Activated CD4-positive, alpha-beta T cell treated with anti-CD3 and anti-CD28 coated beads, Interleukin-2, Interleukin-6, amounts not matched to agents 100 ng/mL and 50 ng/mL, durations not matched to agents 16 hours and 8 hours (primary cell): ENCODE measurements around the gene NBAS.

Experiments
- DNase-seq: peaks from one replicate; pipeline ENCODE4 v3.0.0-alpha.2; 2020

NBAS gene

DNA sequence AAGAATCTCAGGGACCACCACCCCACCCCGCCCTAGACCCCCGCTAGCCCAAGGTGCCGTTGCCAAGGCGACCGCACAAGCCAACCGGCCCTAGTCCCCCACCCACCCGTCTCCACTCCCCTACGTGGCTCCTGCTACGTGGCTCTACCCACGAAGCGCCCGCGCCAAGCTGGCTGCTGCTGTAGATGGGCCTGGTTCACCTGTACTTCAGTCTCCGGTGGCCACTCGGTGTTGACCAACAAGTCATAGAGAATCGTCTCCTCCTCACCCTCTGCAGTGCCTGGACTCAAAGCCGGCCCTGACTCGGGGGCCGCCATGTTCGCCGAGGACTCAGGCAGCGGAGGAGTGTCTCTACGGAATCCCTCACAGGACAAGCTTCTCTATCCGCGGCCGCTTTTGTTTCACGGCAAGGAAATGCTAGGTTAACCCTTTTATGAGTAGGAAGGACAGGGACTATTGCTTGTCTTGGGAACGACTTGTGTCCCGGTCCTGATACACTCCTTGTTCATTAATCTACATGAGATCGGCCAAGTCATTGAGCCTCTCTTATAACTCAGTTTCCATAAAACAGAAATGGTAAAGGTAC lies at the start of gene NBAS:
NBAS (minus strand) TSS at position 347 of the 586 bp plus-strand sequence; CDS start at position 317, 30 bp downstream.
- peak; percentile 89 for DNase-seq

DNA sequence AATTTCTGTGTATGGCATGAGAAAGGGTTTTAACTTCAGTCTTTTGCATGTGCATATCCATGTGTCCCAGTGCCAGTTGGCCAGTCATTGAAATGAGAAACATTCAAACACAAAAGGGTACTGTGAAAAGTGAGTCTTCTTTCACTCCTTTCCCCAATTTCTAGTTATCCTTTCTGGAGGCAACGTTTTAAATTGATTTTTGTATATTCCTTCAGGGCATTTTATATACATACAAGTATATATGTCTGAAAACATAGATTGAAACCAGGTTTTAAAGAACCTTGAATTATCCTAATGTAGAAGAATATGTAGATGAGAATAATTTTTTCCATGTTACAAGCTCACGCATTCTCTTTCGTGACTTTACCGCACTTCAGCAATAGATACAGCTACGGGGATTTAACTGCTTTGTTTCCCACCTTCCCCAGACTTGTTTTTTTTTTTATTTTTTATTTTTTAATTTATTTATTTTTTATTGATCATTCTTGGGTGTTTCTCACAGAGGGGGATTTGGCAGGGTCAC lies 49.4 kb upstream of the NBAS start:
- no peak for DNase-seq

DNA sequence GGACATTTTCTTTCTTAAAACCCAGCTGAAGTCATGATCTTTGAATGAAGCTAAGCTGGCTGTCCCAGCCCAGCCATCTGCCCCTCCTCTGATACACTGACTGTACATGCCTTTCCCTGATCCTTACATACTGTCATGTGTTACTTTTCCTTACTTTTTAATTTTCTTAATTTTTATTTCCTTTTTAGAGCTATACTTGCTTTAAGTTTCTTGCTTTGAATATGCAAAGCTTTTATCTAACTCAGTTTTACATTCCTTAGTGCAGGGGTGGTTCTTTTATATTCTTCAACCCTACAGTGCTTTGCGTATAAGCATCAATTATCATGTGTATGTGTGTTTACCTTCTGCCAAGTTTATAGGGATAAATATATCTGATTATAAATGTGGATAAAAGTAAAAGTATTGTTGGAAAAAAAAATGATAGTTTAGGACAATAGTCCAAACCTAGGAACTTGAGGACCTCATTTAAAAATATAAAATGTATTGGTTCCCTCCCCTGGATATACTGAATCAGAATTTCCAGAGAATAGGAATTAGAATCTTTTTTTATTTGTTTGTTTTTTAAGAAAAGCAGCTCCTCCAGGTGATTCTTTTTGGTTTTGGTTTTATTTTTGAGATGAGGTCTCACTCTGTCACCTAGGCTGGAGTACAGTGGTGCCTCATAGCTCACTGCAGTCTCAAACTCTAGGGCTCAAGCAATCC lies 48.4 kb upstream of the NBAS start:
- DNase-seq, result no peak

DNA sequence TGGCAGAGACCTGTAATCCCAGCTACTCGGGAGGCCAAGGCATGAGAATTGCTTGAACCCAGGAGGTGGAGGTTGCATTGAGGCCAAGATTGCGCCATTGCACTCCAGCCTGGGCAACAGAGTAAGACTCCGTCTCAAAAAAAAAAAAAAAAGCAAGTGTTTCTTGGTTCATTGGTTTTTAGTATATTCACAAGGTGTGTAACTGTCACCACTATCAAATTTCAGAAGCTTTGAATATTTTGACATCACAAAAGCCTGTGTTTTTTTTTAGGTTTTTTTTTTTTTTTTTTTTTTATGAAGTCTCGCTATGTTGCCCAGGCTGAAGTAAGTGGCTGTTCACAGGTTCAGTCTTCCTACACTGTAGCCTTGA lies 47.2 kb upstream of the NBAS start:
- no peak for DNase-seq

DNA sequence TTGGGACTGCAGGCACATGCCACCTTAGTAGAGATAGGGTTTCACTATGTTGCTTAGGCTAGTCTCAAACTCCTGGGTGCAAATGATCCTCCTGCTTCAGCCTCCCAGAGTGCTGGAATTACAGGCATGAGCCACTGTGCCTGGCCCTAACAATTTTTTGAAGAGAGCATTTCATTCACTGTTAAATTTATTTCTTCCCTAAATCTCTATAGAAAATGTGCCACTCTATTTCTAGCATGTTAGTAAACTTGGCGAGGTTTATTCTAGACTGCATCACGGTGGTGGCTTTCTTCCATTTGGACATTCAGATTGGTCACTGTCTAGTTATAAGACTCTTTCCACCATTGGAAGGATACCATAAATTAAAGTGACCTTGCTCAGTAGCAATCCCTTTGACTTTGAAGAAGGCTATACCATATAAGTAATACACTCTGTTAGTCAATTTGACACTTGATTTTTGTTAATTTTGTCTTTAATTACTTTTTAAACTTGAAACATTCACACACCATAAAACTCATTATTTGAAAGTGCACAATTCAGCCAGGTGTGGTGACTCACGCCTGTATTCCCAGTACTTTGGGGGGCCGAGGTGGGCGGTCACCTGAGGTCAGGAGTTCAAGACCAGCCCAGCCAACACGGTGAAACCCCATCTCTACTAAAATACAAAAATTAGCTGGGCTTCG lies 46.7 kb upstream of the NBAS start:
- DNase-seq, result no peak

DNA sequence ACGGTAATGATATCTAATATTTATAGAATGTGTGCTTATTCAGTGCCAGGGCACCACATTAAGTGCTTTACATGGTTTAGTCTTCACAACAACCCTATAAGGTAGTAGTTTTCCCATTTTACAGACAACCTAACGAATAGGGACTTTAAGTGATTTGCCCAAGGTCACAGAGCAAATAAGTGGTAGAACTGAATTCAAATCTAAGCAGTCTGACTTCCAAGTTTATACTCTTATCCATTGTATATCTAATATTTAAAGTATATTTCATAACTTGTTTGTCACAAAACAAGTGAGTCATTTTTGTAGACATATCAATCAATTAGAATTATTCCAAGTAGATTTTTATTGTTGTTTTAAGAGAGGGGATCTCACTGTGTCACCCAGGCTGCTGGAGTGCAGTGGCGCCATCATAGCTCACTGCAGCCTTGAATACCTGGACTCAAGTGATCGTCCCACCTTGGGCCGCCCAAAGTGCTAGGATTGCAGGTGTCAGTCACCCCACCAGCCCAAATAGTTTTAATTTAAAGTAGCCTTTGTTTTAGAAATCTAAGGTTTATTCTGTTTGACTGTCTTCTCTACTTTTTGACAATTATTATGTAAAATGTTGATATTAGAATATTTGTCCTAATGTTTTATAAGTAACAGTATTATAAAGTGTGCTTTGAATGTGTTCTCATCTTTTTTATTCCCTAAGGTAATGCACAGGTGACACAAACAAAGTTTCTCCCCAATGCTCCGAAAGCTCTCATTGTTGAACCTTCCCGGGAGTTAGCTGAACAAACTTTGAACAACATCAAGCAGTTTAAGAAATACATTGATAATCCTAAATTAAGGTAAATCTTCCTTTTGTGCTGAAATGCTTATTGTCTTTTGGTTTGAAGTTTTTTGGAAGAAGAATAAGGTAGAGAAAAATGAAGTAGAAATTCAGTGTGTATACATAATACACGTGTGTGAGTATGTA lies 45.6 kb upstream of the NBAS start:
- DNase-seq, result no peak

DNA sequence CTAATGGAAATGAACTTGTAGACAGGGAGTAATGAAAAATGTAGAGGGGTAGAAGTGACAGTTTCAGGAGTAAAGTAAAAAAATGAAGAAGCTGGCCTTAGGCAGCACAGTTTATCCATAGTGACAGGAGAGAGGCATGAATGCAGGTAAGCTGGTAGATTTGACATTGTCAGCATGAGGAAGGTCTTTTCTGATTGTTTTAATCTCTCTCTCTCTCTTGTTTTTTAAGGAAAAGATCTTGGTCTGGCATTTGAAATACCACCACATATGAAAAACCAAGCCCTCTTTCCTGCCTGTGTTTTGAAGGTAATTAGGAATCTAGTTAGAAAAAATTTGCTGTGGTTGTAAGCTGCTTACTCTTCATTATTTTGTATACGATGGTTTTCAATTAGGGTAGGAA lies 44.6 kb upstream of the NBAS start:
- no peak for DNase-seq

GRCh38 chr2:15603948-15604347 lies 42.8 kb upstream of the NBAS start:
- DNase-seq, result no peak

DNA sequence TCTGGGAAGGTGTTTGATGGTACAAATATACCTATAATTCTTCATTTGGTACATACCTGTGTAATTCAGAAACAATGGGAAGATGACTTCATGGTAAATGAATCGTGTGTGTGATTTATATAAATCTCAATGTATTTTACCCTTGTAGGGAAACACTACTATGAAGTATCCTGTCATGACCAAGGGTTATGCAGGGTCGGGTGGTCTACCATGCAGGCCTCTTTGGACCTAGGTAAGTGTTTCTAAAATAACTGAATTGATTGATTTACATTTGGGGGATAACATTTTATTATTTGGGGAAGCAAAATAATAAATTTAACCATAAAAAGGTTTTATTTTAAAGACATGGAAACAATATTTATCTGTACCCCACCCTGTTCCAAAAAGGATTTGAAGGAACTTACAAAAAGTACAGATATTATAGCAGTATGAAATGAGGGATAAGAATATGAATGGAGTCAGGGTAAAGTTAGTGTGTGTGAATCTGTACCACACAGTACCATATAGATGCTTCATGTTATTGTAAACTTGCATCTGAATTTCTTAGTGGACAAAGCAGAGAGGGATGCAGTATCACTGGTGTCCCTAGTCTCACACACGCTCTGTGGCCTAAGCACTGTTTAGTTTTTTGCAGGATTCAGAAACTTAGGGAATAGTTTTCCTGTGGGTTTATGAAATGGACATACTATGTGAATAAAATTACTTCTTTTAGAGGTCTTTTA lies 42.1 kb upstream of the NBAS start:
- DNase-seq, result no peak

GRCh38 chr2:15602393-15602792 lies 41.3 kb upstream of the NBAS start:
- no peak for DNase-seq

DNA sequence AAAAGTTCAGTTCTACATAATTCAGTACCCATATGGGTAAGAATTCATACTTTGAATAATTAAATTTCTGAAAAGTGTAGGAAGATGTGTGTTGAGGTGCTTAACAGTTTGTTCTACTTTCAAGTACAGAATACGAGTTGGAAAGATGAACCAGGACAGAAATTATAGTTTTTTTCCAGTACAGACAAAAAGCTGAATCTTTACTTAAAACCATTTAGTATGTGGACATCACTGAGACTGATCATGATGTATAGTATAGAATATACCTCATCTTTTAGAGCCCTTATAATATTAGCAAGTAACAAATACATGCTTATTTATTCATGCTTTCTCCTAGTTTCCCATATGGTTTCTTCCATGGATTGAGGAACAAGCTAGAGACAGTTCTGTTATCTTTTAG lies 40.5 kb upstream of the NBAS start:
- DNase-seq, result no peak

- no peak for DNase-seq
Observed at GRCh38 chr2:15599994-15600393, 38.9 kb upstream of the NBAS start.

DNA sequence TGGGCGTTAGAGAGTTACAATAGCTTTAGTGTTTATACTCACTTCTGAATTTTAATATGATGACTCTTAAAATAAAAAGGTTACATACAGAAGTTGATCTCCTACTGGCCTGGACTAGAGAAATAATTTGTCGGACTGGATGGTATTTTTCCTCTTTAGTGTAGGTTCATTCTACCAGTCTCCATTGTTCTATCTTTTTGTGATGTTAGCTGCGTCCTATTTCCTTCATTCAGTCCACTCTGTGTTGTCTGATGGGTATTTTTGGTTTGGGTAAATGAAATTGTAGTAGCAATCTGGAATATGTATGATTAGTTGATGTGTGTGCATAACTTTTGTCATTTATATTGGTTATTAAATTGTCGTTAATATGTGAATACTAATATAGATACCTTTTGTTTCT lies 35.8 kb upstream of the NBAS start:
- no peak for DNase-seq

- no peak for DNase-seq
Observed at GRCh38 chr2:15596350-15596749, 35.2 kb upstream of the NBAS start.

GRCh38 chr2:15595936-15596335 lies 34.8 kb upstream of the NBAS start:
- no peak for DNase-seq

DNA sequence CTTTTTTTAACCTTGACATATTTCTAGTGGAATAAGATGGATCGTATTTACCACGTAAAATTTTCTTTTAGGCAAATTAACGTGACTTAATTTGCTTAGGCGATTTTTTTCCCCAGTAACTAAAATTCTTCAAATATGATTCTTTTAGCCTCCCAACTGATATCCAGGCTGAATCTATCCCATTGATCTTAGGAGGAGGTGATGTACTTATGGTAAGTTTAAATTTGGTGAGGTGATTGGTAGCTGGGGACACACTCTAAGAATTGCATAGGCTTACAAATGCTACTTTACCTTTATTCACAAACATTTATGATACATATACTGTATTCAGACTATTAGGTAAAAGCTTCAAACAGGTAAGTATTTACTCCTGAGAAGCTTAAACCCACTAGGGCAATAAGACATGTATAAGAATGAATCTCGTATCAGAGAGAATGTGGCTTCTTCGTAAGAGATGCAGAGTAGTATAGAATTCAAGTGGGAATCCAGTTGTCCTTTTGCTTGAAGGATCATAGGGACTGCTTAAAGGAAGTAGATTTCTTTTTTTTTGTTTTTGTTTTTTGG lies 34.3 kb upstream of the NBAS start:
- DNase-seq, result no peak

GRCh38 chr2:15594291-15595256 lies 33.4 kb upstream of the NBAS start:
- no peak for DNase-seq

GRCh38 chr2:15593327-15593705 lies 32.2 kb upstream of the NBAS start:
- DNase-seq, result no peak

DNA sequence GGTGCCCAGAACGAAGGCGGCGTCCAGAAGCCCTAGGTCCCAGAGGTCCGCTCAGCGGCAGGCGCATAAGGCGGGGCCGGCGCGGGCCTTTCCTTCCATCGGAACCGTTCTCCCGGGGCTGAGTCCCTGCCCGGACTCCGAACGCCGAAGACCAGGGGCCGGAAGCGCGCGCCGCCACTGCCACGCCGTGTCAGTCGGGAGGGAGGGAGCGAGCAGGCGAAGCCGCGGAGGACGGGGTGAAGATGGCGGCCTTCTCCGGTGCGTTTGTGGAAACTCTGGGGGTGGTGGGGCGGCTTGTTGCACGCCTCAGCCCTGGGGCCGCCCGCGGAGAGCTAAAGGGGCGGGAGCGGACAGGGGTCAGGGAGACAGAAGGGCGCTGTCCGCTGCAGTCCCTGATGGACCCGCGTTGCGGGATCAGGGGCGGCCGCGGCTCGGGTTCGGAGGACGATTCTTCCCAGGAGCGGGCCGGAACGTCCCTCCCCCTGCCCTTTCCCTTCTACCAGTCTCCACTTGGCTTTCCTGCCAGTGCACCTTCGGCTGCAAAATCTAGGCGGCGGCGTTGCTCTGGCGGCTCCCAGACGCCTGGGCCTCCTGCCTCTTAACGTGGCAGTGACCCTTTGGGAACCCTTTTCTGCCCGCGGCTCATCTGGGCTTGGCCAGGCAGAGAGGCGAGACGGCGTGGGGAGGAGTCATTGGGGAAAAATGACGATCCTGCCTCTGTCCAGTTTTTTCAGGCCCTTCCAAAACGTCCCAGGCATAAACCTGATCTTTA lies 30.7 kb upstream of the NBAS start, which contains the start of gene DDX1:
DDX1 (plus strand) TSS at position 177 of the 772 bp plus-strand sequence; CDS start at position 243, 66 bp downstream.
- peak; percentile 92 for DNase-seq

GRCh38 chr2:15591373-15591691 lies 30.2 kb upstream of the NBAS start:
- no peak for DNase-seq
